T-helper 1 cell (primary cell): ENCODE results near the gene DAZAP1.
A peak's percentile ranks its signal among the peaks of the same experiment; 100 is the strongest.

Source experiments
- DNase-seq, 5 donors: peaks; one replicate each; pipeline ENCODE4 v3.0.0-alpha.2; 2012 to 2020

DAZAP1 gene

GRCh38 chr19:1394252-1395193 lies 12.9 kb upstream of the DAZAP1 start:
- DNase-seq = no peak

- DNase-seq = no peak
Observed at GRCh38 chr19:1395194-1396018, 12.0 kb upstream of the DAZAP1 start.

GRCh38 chr19:1396019-1396767 lies 11.2 kb upstream of the DAZAP1 start:
- DNase-seq = no peak

- no peak for DNase-seq
Observed at GRCh38 chr19:1396768-1397679, 10.4 kb upstream of the DAZAP1 start.

- no peak for DNase-seq
Observed at GRCh38 chr19:1397838-1398237, 9.5 kb upstream of the DAZAP1 start.

- no peak for DNase-seq
Observed at GRCh38 chr19:1399079-1399478, 8.3 kb upstream of the DAZAP1 start.

GRCh38 chr19:1399745-1400144 lies 7.6 kb upstream of the DAZAP1 start:
- no peak for DNase-seq

- no peak for DNase-seq
Observed at GRCh38 chr19:1400281-1401137, 6.9 kb upstream of the DAZAP1 start.

- DNase-seq = peak; percentile 38 to 59 (median 45)
Observed at GRCh38 chr19:1401138-1401888, 6.1 kb upstream of the DAZAP1 start, which contains the start of gene GAMT. Gene GAMT, minus strand, starts transcription at chr19:1401542. Its CDS starts 66 bp downstream, at chr19:1401476.

- DNase-seq = no peak
Observed at GRCh38 chr19:1401889-1402217, 5.5 kb upstream of the DAZAP1 start.

- DNase-seq = no peak
Observed at GRCh38 chr19:1402411-1403070, 4.8 kb upstream of the DAZAP1 start.

- DNase-seq = peak; percentile 97 to 100 (median 99)
Observed at GRCh38 chr19:1406774-1407527, 435 bp upstream of the DAZAP1 start.

- peak in 4 of 5 donors; percentile 40 to 58 (median 48) for DNase-seq
Observed at GRCh38 chr19:1408300-1409203, 1.2 kb downstream of the DAZAP1 start.

GRCh38 chr19:1409204-1410005 lies 2.0 kb downstream of the DAZAP1 start:
- DNase-seq = no peak

GRCh38 chr19:1410136-1410786 lies 2.9 kb downstream of the DAZAP1 start:
- DNase-seq = no peak

- DNase-seq = no peak
Observed at GRCh38 chr19:1410789-1411188, 3.4 kb downstream of the DAZAP1 start.
